ENCODE measurements around the gene IGSF5.

Gene IGSF5

GRCh38 chr21:39738566-39738965, 6.4 kb upstream of the IGSF5 start:
- no peak for TF ChIP-seq CTCF (IDR thresholded peaks at IDR 0.05)

- no peak for TF ChIP-seq CTCF (IDR thresholded peaks at IDR 0.05)
Observed at GRCh38 chr21:39750670-39751069, 5.7 kb downstream of the IGSF5 start.

- no peak for TF ChIP-seq CTCF (IDR thresholded peaks at IDR 0.05)
Observed at GRCh38 chr21:39754811-39755210, 9.8 kb downstream of the IGSF5 start.

GRCh38 chr21:39756285-39756684, 11.3 kb downstream of the IGSF5 start:
- TF ChIP-seq CTCF (IDR thresholded peaks at IDR 0.05) = no peak

GRCh38 chr21:39763272-39763970, 18.4 kb downstream of the IGSF5 start:
- TF ChIP-seq CTCF (IDR thresholded peaks at IDR 0.05) = no peak

- TF ChIP-seq CTCF (IDR thresholded peaks at IDR 0.05) = no peak
Observed at GRCh38 chr21:39774227-39774626, 29.2 kb downstream of the IGSF5 start.

GRCh38 chr21:39775816-39776215, 30.8 kb downstream of the IGSF5 start:
- no peak for TF ChIP-seq CTCF (IDR thresholded peaks at IDR 0.05)

GRCh38 chr21:39776589-39776988, 31.6 kb downstream of the IGSF5 start:
- TF ChIP-seq CTCF (IDR thresholded peaks at IDR 0.05) = no peak
